Colonic mucosa (tissue), 4 donors: ENCODE data around the gene FAXC. TPM values are rescaled to one million over a fixed set of nuclear protein-coding genes. Genes with fewer than 3 reads are reported as not detected.

ENCODE experiments used
- DNase-seq: peaks from one replicate; pipeline ENCODE4 v3.0.0-alpha.2; 2020
- H3K27ac ChIP-seq: fragments of 200-600 bp; one replicate; pipeline ENCODE4 v1.8.0; 2021
- H3K27me3 ChIP-seq: fragments of 200-600 bp; one replicate; pipeline ENCODE4 v1.8.0; 2021
- H3K36me3 ChIP-seq: fragments of 200-600 bp; one replicate; pipeline ENCODE4 v1.8.0; 2021
- H3K4me1 ChIP-seq: fragments of 200-600 bp; one replicate; pipeline ENCODE4 v1.8.0; 2021; ENCODE audit warnings: mild to moderate bottlenecking
- H3K4me3 ChIP-seq: fragments of 200-600 bp; one replicate; pipeline ENCODE4 v1.8.0; 2021
- H3K9ac ChIP-seq, 2 donors: one replicate each; pipeline ENCODE4 v1.7.0; 2013; ENCODE audit warnings: control low read depth in 2 of 2, low read depth in 2 of 2, low read length in 2 of 2
- H3K9me3 ChIP-seq: fragments of 200-600 bp; one replicate; pipeline ENCODE4 v1.8.0; 2021
- CTCF ChIP-seq: fragments of 200-600 bp; IDR thresholded peaks from one replicate; pipeline ENCODE4 v1.8.0; 2022; ENCODE audit warnings: antibody characterized with exemption, mild to moderate bottlenecking
- intact Hi-C: fragments of 100-400 bp; cut with DNase I; formaldehyde crosslinking; loops from one replicate; pipeline ENCODE4 v1.14.1; 2022
- total RNA-seq, 2 donors: library from RNA; stranded (reverse); fragmentation: NEBNext Ultra II Directional in 1 of 2; extraction: Animal tissue kit (Norgen Biotek cat#: 25700) in 1 of 2; gene quantifications; one replicate each; pipeline ENCODE4 v1.2.1, GENCODE V29; 2021
- donor health status: healthy.
- donor health status: DM: no; HTN: no; CAD: no.
- donor health status: DM: no; HTN: no; CAD: no.

Gene FAXC
- total RNA-seq, 2 donors from 2014 or later, result 0.44 to 4.9 TPM

- Histone ChIP-seq H3K9ac (no peak overlapping the region), H3K9me3 (no peaks in the 10 kb centered on the region), H3K4me1 (no peaks in the 10 kb centered on the region), H3K27ac (no peak overlapping the region), H3K27me3 (no peaks in the 10 kb centered on the region), H3K4me3 (no peak overlapping the region), H3K36me3 (no peaks in the 10 kb centered on the region)
- no peak for TF ChIP-seq CTCF
- intact Hi-C loops, result no loop called here
- DNase-seq, result no peak
Measured at GRCh38 chr6:99362678-99363268, 13.3 kb upstream of the FAXC start.

GRCh38 chr6:99359800-99360199 is 10.3 kb upstream of the FAXC start:
- TF ChIP-seq CTCF, result no peak
- H3K36me3 ChIP-seq, result no peaks in the 10 kb centered on the region
- H3K4me3 ChIP-seq, result no peak overlapping the region
- intact Hi-C loops, result no loop called here
- no peaks in the 10 kb centered on the region for H3K4me1 ChIP-seq
- H3K9me3 ChIP-seq, result no peaks in the 10 kb centered on the region
- no peaks in the 10 kb centered on the region for H3K27me3 ChIP-seq
- H3K9ac ChIP-seq, result no peak overlapping the region
- no peak for DNase-seq
- no peak overlapping the region for H3K27ac ChIP-seq

- Histone ChIP-seq H3K9me3 (no peaks in the 10 kb centered on the region), H3K4me1 (no peaks in the 10 kb centered on the region), H3K4me3 (no peak overlapping the region), H3K36me3 (no peaks in the 10 kb centered on the region), H3K27ac (no peak overlapping the region), H3K27me3 (no peaks in the 10 kb centered on the region), H3K9ac (no peak overlapping the region)
- TF ChIP-seq CTCF, result no peak
- intact Hi-C loops, result no loop called here
- DNase-seq, result no peak
Measured at GRCh38 chr6:99356641-99357040, 7.2 kb upstream of the FAXC start.

- Histone ChIP-seq H3K4me1 (peaks cover 4% of the 10 kb centered on the region), H3K9ac (no peak overlapping the region), H3K27me3 (peaks cover 3% of the 10 kb centered on the region), H3K4me3 (no peak overlapping the region), H3K27ac (no peak overlapping the region), H3K9me3 (no peaks in the 10 kb centered on the region), H3K36me3 (no peaks in the 10 kb centered on the region)
- no peak for DNase-seq
- TF ChIP-seq CTCF, result no peak
- intact Hi-C loops, result no loop called here
Measured at GRCh38 chr6:99354983-99355382, 5.5 kb upstream of the FAXC start.

GRCh38 chr6:99353126-99353525 is 3.7 kb upstream of the FAXC start:
- intact Hi-C loops, result no loop called here
- no peak overlapping the region for H3K27ac ChIP-seq
- DNase-seq, result no peak
- no peak overlapping the region for H3K4me3 ChIP-seq
- TF ChIP-seq CTCF, result no peak
- no peaks in the 10 kb centered on the region for H3K9me3 ChIP-seq
- H3K27me3 ChIP-seq, result peaks cover 7% of the 10 kb centered on the region
- H3K4me1 ChIP-seq, result peaks cover 4% of the 10 kb centered on the region
- H3K36me3 ChIP-seq, result no peaks in the 10 kb centered on the region
- no peak overlapping the region for H3K9ac ChIP-seq
